HG03469 (cell line): ENCODE data around the gene SIRPA.

Experiments
- ATAC-seq: cut with Tn5 transposase; IDR thresholded peaks from one replicate; pipeline ENCODE4 v1.9.1; 2021; ENCODE audit warnings: mild to moderate bottlenecking, moderate library complexity, moderate number of reproducible peaks; ENCODE audit not compliant: unreplicated experiment

SIRPA gene

DNA sequence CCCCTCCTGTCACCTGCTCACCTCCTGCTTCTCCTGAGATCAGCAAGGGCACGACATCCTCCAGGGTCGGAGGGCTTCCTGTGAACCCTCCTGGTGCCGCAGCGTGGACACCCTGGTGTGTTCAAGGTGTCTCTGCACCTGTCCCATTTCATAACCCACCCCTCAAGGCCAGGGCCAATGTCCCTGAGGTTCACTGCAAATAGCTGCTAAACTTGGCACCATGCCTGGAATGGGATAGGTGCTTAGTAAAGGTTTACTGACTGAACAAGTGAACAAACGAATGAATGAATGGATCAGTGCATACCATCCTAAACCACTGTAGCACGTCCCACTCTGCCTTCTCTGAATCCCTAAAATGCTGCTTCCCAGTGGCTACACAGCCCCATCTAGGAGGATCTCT lies 35.0 kb downstream of the SIRPA start:
- ATAC-seq: no peak

DNA sequence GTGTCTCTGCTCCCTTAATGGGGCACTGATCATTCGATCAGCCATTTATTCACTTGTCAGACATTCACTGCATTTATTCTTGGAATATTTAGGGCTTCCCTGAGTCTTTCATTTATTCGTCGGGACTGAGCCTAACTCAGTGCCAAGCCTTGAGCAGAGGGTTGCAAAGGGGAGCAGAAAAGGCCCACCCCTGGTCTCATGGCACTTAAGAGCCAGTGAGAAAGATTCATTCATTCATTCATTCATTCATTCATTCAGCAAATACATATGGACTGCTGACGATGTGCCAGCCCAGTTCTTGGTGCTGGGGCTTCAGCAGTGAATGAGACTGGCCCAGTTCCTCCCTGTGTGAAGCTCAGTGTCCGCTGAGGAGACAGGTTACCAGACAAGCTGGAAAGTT lies 36.6 kb downstream of the SIRPA start:
- no peak for ATAC-seq

GRCh38 chr20:1932971-1933370 lies 37.8 kb downstream of the SIRPA start:
- no peak for ATAC-seq

- ATAC-seq: no peak
Measured at GRCh38 chr20:1933465-1933870, 38.3 kb downstream of the SIRPA start.

DNA sequence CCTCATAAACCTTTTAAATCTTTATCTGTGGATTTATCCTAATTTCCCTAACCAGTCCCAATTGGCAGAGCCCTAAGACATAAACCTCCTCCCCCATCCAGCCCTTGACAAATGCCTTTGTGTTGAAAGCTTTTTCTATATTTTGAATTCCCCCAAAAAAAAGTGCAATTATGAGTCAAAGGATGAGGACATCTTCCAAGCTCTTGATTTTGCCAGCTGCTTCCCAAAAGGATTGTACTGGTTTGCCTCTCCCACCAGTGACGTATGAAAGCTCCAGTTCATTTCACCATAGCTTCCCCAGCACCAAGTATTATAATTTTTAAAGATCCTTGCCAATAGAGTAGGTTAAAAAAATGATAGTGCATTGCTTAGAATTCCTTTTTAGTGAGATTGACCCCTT lies 38.9 kb downstream of the SIRPA start:
- ATAC-seq: no peak

DNA sequence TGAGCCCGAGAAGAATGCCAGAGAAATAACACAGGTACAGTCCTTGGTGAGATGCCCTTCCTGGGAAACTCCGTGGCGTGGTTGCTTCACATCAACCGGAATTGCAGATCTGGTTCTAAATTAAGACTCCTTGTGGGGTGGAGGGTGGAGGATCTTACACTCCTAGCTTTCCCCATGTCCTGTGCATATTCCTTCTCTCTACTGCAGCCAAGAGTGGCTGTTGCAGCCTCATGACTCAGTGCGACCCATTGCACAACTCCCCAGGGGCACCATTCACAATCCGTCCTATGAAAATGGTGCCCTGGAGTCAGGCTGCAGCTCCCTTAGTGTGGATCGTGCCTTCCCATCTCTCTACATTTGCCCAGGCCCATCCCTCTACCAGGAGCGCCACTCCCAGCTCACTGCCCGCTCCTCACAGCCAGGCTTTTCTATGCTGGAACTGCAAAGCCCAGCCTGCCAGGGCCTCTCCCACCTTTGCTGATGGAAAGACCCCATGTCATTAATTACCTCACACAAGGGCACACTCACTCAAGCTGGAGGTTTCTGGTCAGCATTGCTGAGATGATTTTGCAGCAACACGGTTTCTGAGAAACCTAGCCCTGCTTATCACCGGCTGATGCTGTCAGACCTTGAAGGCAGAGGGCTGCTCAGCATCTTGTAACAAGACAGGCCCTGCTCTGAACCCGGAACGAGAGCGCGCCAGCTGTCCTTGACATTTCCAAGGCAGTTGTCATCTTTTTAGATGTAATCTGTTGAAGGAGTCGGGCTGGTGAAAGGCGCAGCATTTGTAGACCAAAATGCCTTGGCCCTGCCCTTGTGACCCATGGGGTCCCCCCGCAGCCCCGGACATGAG lies 39.7 kb downstream of the SIRPA start:
- ATAC-seq: no peak

DNA sequence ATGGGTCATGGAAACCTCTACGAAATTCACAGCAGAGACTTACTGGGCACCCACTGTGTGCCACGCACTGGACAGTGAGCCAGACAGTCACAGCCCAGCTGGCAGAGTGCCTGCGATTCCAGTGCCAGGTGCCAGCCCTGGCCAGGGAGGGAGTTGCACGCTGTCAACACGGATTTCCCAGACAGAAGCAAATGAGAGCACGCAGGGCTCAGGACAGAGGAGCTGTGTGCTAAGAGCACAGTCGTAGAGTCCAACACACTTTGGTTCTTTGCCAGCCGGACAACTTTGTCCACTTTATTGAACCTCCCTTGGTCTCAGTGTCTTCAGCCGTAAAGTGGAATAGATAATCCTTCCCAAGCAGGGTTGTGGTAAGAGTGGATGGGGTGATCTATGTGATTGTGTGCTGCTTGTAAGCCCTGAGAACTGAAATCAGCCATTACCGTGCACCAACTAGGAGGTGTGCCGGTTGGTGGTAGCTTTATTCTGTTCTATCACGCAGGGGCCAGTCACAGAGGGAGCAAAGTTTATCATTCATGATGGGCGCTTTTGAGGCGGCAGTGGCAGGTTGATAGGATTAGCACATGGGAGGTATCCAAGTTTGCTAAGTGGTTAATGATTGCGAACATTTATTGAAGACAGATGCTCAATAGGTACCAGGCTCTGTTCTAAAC lies 40.6 kb downstream of the SIRPA start:
- ATAC-seq: no peak

GRCh38 chr20:1937316-1937976 lies 42.2 kb downstream of the SIRPA start:
- no peak for ATAC-seq

DNA sequence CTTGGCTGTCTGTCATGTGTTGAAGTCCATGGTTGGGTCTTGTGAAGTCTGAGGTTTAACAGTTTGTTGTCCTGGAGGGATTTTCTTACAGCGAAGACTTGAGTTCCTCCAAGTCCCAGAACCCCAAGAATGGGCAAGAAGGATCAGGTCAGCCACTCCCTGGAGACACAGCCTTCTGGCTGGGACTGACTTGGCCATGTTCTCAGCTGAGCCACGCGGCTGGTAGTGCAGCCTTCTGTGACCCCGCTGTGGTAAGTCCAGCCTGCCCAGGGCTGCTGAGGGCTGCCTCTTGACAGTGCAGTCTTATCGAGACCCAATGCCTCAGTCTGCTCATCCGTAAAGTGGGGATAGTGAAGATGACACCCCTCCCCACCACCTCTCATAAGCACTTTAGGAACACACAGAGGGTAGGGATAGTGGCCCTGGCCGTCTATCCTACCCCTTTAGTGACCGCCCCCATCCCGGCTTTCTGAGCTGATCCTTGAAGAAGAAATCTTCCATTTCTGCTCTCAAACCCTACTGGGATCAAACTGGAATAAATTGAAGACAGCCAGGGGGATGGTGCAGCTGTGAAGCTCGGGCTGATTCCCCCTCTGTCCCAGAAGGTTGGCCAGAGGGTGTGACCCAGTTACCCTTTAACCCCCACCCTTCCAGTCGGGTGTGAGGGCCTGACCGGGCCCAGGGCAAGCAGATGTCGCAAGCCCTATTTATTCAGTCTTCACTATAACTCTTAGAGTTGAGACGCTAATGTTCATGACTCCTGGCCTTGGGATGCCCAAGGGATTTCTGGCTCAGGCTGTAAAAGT lies 43.5 kb downstream of the SIRPA start:
- ATAC-seq: no peak

GRCh38 chr20:1939270-1939595 lies 44.0 kb downstream of the SIRPA start:
- ATAC-seq: no peak

- ATAC-seq: no peak
Measured at GRCh38 chr20:1940581-1940980, 45.4 kb downstream of the SIRPA start.

GRCh38 chr20:1941226-1941625 lies 46.0 kb downstream of the SIRPA start:
- no peak for ATAC-seq

DNA sequence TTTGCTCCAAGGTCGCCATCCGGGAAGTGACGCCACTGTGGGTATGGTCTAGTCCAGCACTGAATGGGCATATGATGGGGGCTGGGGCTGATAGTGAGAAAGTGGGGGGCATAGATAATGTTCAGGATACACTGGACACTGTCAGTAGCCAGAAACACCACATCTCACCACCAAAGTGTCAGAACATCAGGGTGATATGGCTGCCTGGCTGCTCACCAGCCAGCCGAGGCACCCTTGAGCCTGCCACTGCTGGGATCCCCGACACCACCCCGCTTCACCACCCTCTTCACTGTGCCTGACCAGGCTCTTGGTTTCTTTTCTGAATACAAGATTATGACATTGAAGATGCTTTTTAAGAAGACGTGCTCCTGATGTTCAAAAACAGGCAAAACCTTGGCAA lies 46.9 kb downstream of the SIRPA start:
- no peak for ATAC-seq

- ATAC-seq: no peak
Measured at GRCh38 chr20:1942486-1943274, 47.5 kb downstream of the SIRPA start.

DNA sequence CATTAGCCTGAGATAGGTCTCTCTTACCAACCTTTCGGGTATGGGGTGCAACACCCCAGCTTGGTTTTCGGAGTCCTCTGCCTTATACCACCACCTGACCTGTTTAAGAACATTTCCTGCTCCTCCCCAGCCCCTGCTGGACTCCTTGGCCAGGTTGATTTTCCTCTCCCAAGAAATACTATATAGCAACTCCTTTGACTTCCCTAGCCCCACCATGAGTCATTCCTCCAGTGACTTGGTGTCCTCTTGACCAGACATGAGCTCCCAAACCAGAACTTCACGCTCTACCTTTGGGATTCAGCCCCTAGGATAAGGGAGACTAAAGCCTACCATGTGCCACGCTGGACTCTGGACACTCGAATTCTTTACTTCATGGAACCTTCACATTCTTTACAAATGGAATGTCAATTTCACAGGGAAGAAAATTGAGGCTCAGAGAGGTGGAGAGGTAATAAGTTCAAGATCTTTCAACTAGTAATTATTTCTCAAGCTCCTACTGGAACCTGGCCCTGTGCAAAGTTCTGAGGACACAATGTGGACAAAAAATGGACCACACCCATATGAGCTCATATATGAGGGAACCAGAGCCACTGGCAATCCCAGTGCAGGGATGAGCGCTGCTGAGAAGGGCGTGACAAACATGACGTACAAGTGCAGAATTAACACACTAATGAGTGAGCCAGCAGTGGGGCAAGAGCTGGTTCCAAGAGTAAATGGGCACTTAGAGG lies 48.2 kb downstream of the SIRPA start:
- ATAC-seq: no peak

GRCh38 chr20:1944345-1945091 lies 49.3 kb downstream of the SIRPA start:
- ATAC-seq: no peak

- no peak for ATAC-seq
Measured at GRCh38 chr20:1945134-1945618, 50.0 kb downstream of the SIRPA start.

DNA sequence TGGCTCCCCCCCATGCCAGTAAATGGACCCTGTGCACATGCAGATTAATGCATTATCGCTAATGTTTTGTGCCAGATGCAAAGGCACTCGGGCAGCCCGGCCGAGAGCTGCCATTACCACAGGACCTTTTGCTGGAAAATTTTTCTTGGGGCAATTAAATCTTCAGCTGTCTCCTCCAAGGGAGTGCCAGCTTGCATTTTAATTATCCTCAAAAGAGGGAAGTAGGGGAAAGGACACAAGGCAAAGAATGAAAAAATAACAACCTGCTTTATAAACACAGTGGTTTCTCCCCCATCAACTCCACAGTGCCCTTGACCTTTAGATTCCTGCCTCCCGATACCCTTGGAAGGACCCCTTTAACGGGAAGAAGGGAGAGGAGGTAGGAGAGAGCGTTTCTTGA lies 50.5 kb downstream of the SIRPA start:
- no peak for ATAC-seq

- no peak for ATAC-seq
Measured at GRCh38 chr20:1946442-1946761, 51.2 kb downstream of the SIRPA start.
